HEK293 (cell line): ENCODE results near the gene ANGPTL8.

Experiments used
- CTCF ChIA-PET: fragments of 350-600 bp; formaldehyde crosslinking; extraction: SDS; loops from one replicate; lab custom pipeline; 2021; ENCODE audit warnings: antibody characterized with exemption; lab: Yijun Ruan, JAX
- POLR2A ChIA-PET: fragments of 300-600 bp; formaldehyde crosslinking; extraction: SDS; loops from one replicate; lab custom pipeline; 2020; ENCODE audit warnings: antibody characterized with exemption, inconsistent platforms; lab: Yijun Ruan, JAX
- H3K27ac ChIP-seq: fragments of 200-500 bp; sonication (Bioruptor generic); 2 replicates; pipeline ENCODE4 v1.5.1; 2014; ENCODE audit warnings: low read depth, low read length, control low read depth, inconsistent platforms; ENCODE audit errors: extremely low read depth
- H3K36me3 ChIP-seq, 2 experiments: fragments of 200-500 bp in 1 of 2; sonication (Bioruptor generic) in 1 of 2; 1 replicate in 1 of 2; 2 replicates in 1 of 2; pipeline ENCODE4 v1.5.1; 2014 to 2017; ENCODE audit warnings: inconsistent platforms in 2 of 2, low read length in 2 of 2; ENCODE audit not compliant: control insufficient read depth in 2 of 2, insufficient read depth in 1 of 2
- H3K4me1 ChIP-seq: fragments of 200-500 bp; sonication (Bioruptor generic); 2 replicates; pipeline ENCODE4 v1.5.1; 2014; ENCODE audit warnings: mild to moderate bottlenecking, low read length, inconsistent platforms; ENCODE audit not compliant: control insufficient read depth, insufficient read depth
- H3K4me3 ChIP-seq: 2 replicates; pipeline ENCODE4 v1.5.1; 2011; ENCODE audit warnings: low read depth, mild to moderate bottlenecking, control low read depth, low read length, moderate library complexity
- H3K9me3 ChIP-seq: fragments of 200-500 bp; sonication (Bioruptor generic); 2 replicates; pipeline ENCODE4 v1.5.1; 2014; ENCODE audit warnings: low read depth, low read length, inconsistent platforms; ENCODE audit not compliant: control insufficient read depth, insufficient read depth
- BCL6B ChIP-seq: fragments of 450-650 bp; formaldehyde crosslinking; IDR thresholded peaks from 2 replicates; pipeline ENCODE4 v1.5.1; 2017; ENCODE audit warnings: missing biosample characterization, missing genetic modification characterization
- CTCF ChIP-seq: fragments of 450-650 bp; formaldehyde crosslinking; IDR thresholded peaks from 2 replicates; pipeline ENCODE4 v1.5.1; 2016; ENCODE audit warnings: missing biosample characterization, missing genetic modification characterization
- PRDM6 ChIP-seq: fragments of 450-650 bp; formaldehyde crosslinking; IDR thresholded peaks from 2 replicates; pipeline ENCODE4 v1.5.1; 2017; ENCODE audit warnings: missing biosample characterization, missing genetic modification characterization
- REPIN1 ChIP-seq: fragments of 450-650 bp; formaldehyde crosslinking; IDR thresholded peaks from 2 replicates; pipeline ENCODE4 v1.5.1; 2017; ENCODE audit warnings: missing biosample characterization, missing genetic modification characterization, low read depth
- SP7 ChIP-seq: fragments of 450-650 bp; formaldehyde crosslinking; IDR thresholded peaks from 2 replicates; pipeline ENCODE4 v1.5.1; 2016; ENCODE audit warnings: missing biosample characterization, missing genetic modification characterization
- YY2 ChIP-seq: fragments of 450-650 bp; formaldehyde crosslinking; IDR thresholded peaks from 2 replicates; pipeline ENCODE4 v1.5.1; 2016; ENCODE audit warnings: missing biosample characterization, missing genetic modification characterization
- ZBTB17 ChIP-seq: fragments of 450-650 bp; formaldehyde crosslinking; IDR thresholded peaks from 2 replicates; pipeline ENCODE4 v1.5.1; 2016; ENCODE audit warnings: missing biosample characterization, missing genetic modification characterization
- ZBTB44 ChIP-seq: fragments of 450-650 bp; IDR thresholded peaks from 2 replicates; pipeline ENCODE4 v1.5.1; 2018; ENCODE audit warnings: missing biosample characterization, mild to moderate bottlenecking, missing genetic modification characterization
- ZBTB49 ChIP-seq: fragments of 450-650 bp; formaldehyde crosslinking; IDR thresholded peaks from 2 replicates; pipeline ENCODE4 v1.5.1; 2016; ENCODE audit warnings: missing biosample characterization, missing genetic modification characterization, low read depth
- ZBTB7A ChIP-seq: fragments of 450-650 bp; formaldehyde crosslinking; IDR thresholded peaks from 2 replicates; pipeline ENCODE4 v1.5.1; 2016; ENCODE audit warnings: low read depth, missing biosample characterization, missing genetic modification characterization
- ZFHX2 ChIP-seq: fragments of 450-650 bp; formaldehyde crosslinking; conservative IDR thresholded peaks from 2 replicates; pipeline ENCODE4 v1.5.1; 2016; ENCODE audit warnings: missing biosample characterization, missing genetic modification characterization
- ZNF132 ChIP-seq: fragments of 450-650 bp; formaldehyde crosslinking; IDR thresholded peaks from 2 replicates; pipeline ENCODE4 v1.5.1; 2017; ENCODE audit warnings: missing biosample characterization, missing genetic modification characterization, borderline replicate concordance
- ZNF146 ChIP-seq: fragments of 450-650 bp; formaldehyde crosslinking; IDR thresholded peaks from 2 replicates; pipeline ENCODE4 v1.5.1; 2016; ENCODE audit warnings: missing biosample characterization, missing genetic modification characterization
- ZNF184 ChIP-seq: fragments of 450-650 bp; IDR thresholded peaks from 2 replicates; pipeline ENCODE4 v1.5.1; 2018; ENCODE audit warnings: missing biosample characterization, mild to moderate bottlenecking, missing genetic modification characterization
- ZNF202 ChIP-seq: fragments of 450-650 bp; formaldehyde crosslinking; IDR thresholded peaks from 2 replicates; pipeline ENCODE4 v1.5.1; 2016; ENCODE audit warnings: missing biosample characterization, missing genetic modification characterization, borderline replicate concordance
- ZNF324 ChIP-seq: fragments of 450-650 bp; formaldehyde crosslinking; IDR thresholded peaks from 2 replicates; pipeline ENCODE4 v1.5.1; 2016; ENCODE audit warnings: missing biosample characterization, missing genetic modification characterization
- ZNF335 ChIP-seq: fragments of 450-650 bp; formaldehyde crosslinking; conservative IDR thresholded peaks from 2 replicates; pipeline ENCODE4 v1.5.1; 2016; ENCODE audit warnings: missing biosample characterization, missing genetic modification characterization
- ZNF521 ChIP-seq: fragments of 450-650 bp; formaldehyde crosslinking; IDR thresholded peaks from 2 replicates; pipeline ENCODE4 v1.5.1; 2017; ENCODE audit warnings: missing biosample characterization, mild to moderate bottlenecking, missing genetic modification characterization
- ZNF623 ChIP-seq: fragments of 450-650 bp; formaldehyde crosslinking; IDR thresholded peaks from 2 replicates; pipeline ENCODE4 v1.5.1; 2016; ENCODE audit warnings: missing biosample characterization, missing genetic modification characterization
- ZNF664 ChIP-seq: fragments of 450-650 bp; formaldehyde crosslinking; IDR thresholded peaks from 2 replicates; pipeline ENCODE4 v1.5.1; 2016; ENCODE audit warnings: missing biosample characterization, missing genetic modification characterization
- ZNF785 ChIP-seq: fragments of 450-650 bp; formaldehyde crosslinking; IDR thresholded peaks from 2 replicates; pipeline ENCODE4 v1.5.1; 2016; ENCODE audit warnings: missing biosample characterization, missing genetic modification characterization
- ZNF791 ChIP-seq: fragments of 450-650 bp; formaldehyde crosslinking; IDR thresholded peaks from 2 replicates; pipeline ENCODE4 v1.5.1; 2016; ENCODE audit warnings: missing biosample characterization, missing genetic modification characterization
- ZSCAN23 ChIP-seq: fragments of 450-650 bp; formaldehyde crosslinking; IDR thresholded peaks from 2 replicates; pipeline ENCODE4 v1.5.1; 2016; ENCODE audit warnings: missing biosample characterization, missing genetic modification characterization

Gene ANGPTL8

GRCh38 chr19:11254666-11255065 lies 15.2 kb downstream of the ANGPTL8 start:
- H3K4me1 ChIP-seq, result no peaks in the 10 kb centered on the region
- no peaks in the 10 kb centered on the region for H3K9me3 ChIP-seq
- peaks cover 0 to 18% of the 10 kb centered on the region in 2 experiments; a peak in 2 of 3 replicates for H3K36me3 ChIP-seq
- ChIA-PET CTCF (interaction anchor here (0.7 kb wide), 2 partner anchors 129 to 197 kb away, joined by 3 to 4 read pairs; no protein-coding TSS in a partner anchor), POLR2A (interaction anchor here (0.7 kb wide), 1 partner anchor 42 kb away, joined by 4 read pairs; no protein-coding TSS in a partner anchor)
- H3K4me3 ChIP-seq, result no peak overlapping the region
- no peak overlapping the region for H3K27ac ChIP-seq
- TF ChIP-seq ZBTB44 (tag by site-specific recombination), result no peak
- TF ChIP-seq ZBTB49, result no peak
- TF ChIP-seq ZNF132 (tag by site-specific recombination), result no peak
- TF ChIP-seq ZNF791, result no peak
- no peak for TF ChIP-seq ZNF335 (tag by site-specific recombination)
- no peak for TF ChIP-seq ZSCAN23 (tag by site-specific recombination)
- TF ChIP-seq CTCF, result peak; percentile 24; the same call in 1 of the 2 replicates
- TF ChIP-seq ZBTB17 (tag by site-specific recombination), result no peak
- TF ChIP-seq ZNF785 (tag by site-specific recombination), result no peak
- no peak for TF ChIP-seq PRDM6 (tag by site-specific recombination)
- no peak for TF ChIP-seq YY2 (tag by site-specific recombination)
- peak; percentile 85 for TF ChIP-seq ZNF623 (tag by site-specific recombination)

- CTCF ChIA-PET, result interaction anchor here (0.6 to 1.1 kb wide), 5 partner anchors 12 to 185 kb away, joined by 3 read pairs; partner anchors contain the start of genes CCDC159 and TMEM205
These were observed 16.8 kb downstream of the ANGPTL8 start for GRCh38 chr19:11256189-11256588.

GRCh38 chr19:11257846-11258380 lies 18.5 kb downstream of the ANGPTL8 start:
- H3K36me3 ChIP-seq, result no peaks in the 10 kb centered on the region
- no peak overlapping the region for H3K27ac ChIP-seq
- TF ChIP-seq BCL6B (no peak), SP7 (tag by site-specific recombination) (no peak), ZNF521 (tag by site-specific recombination) (no peak), ZFHX2 (tag by site-specific recombination) (no peak), ZNF202 (tag by site-specific recombination) (no peak), ZNF146 (tag by site-specific recombination) (peak; percentile 100), ZBTB7A (tag by site-specific recombination) (no peak), ZNF184 (tag by site-specific recombination) (no peak), ZNF324 (tag by site-specific recombination) (no peak), ZNF623 (tag by site-specific recombination) (0 out of 2 replicates have a peak, but pooled peaks have one; percentile 8), REPIN1 (tag by site-specific recombination) (no peak)
- H3K9me3 ChIP-seq, result no peaks in the 10 kb centered on the region
- ChIA-PET POLR2A (interaction anchor here (0.7 kb wide), 1 partner anchor 379 kb away, joined by 3 read pairs; no protein-coding TSS in a partner anchor), CTCF (interaction anchor here (0.6 kb wide), 1 partner anchor 223 kb away, joined by 4 read pairs; no protein-coding TSS in a partner anchor)
- no peaks in the 10 kb centered on the region; the same call in 1 of the 2 replicates for H3K4me1 ChIP-seq
- no peak overlapping the region for H3K4me3 ChIP-seq

More at GRCh38 chr19:11256189-11256588, 16.8 kb downstream of the ANGPTL8 start:
- no peak overlapping the region for H3K27ac ChIP-seq
- H3K4me3 ChIP-seq, result no peak overlapping the region
- POLR2A ChIA-PET, result no interaction called here
- H3K9me3 ChIP-seq, result no peaks in the 10 kb centered on the region
- H3K4me1 ChIP-seq, result no peaks in the 10 kb centered on the region
- no peak for TF ChIP-seq ZNF335 (tag by site-specific recombination)
- TF ChIP-seq ZNF664 (tag by site-specific recombination), result peak; percentile 83
- peaks cover 0 to 11% of the 10 kb centered on the region in 2 experiments; a peak in 1 of 3 replicates for H3K36me3 ChIP-seq
